Liver (tissue), 3 donors: ENCODE measurements around the gene GALNT10.

ENCODE experiments used
- CTCF ChIP-seq: fragments of 150-350 bp; IDR thresholded peaks from 2 replicates; pipeline ENCODE4 v1.5.1; 2017; ENCODE audit warnings: improper control_type of control experiment, low read depth, low read length; ENCODE audit not compliant: missing input control
- EGR1 ChIP-seq, 2 donors: IDR thresholded peaks; 2 replicates each; pipeline ENCODE4 v1.6.1; 2016 to 2018; ENCODE audit warnings: antibody characterized with exemption in 2 of 2, low read depth in 2 of 2
- FOXA1 ChIP-seq: IDR thresholded peaks from 2 replicates; pipeline ENCODE4 v1.6.1; 2016; ENCODE audit warnings: antibody characterized with exemption
- RAD21 ChIP-seq, 2 donors: IDR thresholded peaks; 2 replicates each; pipeline ENCODE4 v1.6.1; 2016; ENCODE audit warnings: antibody characterized with exemption in 2 of 2, mild to moderate bottlenecking in 2 of 2
- TAF1 ChIP-seq: conservative IDR thresholded peaks from 2 replicates; pipeline ENCODE4 v1.6.1; 2016; ENCODE audit warnings: antibody characterized with exemption, mild to moderate bottlenecking
- donor health status: healthy.
- donor health status: healthy.

DNA sequence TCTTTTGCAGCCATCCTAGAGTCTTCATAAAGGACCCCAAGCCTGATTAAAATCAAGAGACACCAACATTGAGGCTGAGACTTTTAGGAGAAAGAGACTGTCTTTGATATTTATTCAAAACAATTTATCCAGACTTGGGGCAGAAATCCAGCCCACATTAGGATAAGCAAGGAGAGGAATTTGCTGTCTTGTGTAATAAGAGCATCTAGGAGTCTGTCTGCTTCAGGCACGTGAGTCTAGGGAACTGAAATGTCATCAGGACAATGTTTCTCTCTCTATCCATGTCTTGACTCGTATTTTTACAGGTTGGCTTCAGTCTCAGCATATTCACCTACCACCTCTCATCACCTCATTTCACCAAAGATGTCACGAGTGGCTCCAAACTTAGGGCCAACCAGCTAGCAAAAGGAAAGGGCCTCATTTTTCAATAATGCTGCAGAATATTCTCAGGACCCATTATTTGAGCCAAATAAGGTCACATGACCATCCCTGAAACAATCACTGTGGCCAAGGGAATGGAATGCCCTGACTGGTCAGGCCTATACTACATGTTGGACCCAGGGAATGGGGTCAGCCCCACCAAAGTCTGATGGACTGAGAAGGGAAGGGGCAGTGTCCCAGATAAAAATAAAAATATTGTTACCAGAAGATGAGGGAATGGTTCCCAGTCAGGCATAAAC, 184.9 kb downstream of the GALNT10 start:
- TF ChIP-seq CTCF = no peak
- TF ChIP-seq EGR1 (IDR thresholded peaks at IDR 0.05; ENCODE audit: low read depth in 2 of 2) = no peak
- TF ChIP-seq RAD21 (IDR thresholded peaks at IDR 0.05) = no peak
- no peak for TF ChIP-seq TAF1
- TF ChIP-seq FOXA1 = no peak
